Progenitor cell of endocrine pancreas (in vitro differentiated cells): ENCODE measurements around the gene TANC1. TPM values are rescaled to one million over a fixed set of nuclear protein-coding genes. Genes with fewer than 3 reads are reported as not detected.

Source experiments
- DNase-seq: peaks from one replicate; pipeline ENCODE4 v3.0.0; 2021; ENCODE audit warnings: low spot score; ENCODE audit not compliant: unreplicated experiment
- H3K27ac Mint-ChIP-seq: 2 replicates; pipeline ENCODE4 v1.8.0; 2021; ENCODE audit warnings: mild to moderate bottlenecking, moderate library complexity, mixed read lengths
- H3K27me3 Mint-ChIP-seq: 2 replicates; pipeline ENCODE4 v1.8.0; 2021; ENCODE audit warnings: mixed read lengths
- H3K36me3 Mint-ChIP-seq: 2 replicates; pipeline ENCODE4 v1.8.0; 2022; ENCODE audit warnings: mixed read lengths; ENCODE audit not compliant: insufficient read depth
- H3K4me1 Mint-ChIP-seq: 2 replicates; pipeline ENCODE4 v1.8.0; 2021; ENCODE audit warnings: low read depth, mixed read lengths
- H3K4me3 Mint-ChIP-seq: 2 replicates; pipeline ENCODE4 v1.8.0; 2021; ENCODE audit warnings: low read depth, mild to moderate bottlenecking, moderate library complexity, mixed read lengths
- H3K9me3 Mint-ChIP-seq: 2 replicates; pipeline ENCODE4 v1.8.0; 2021; ENCODE audit warnings: low read depth, mixed read lengths
- CTCF ChIP-seq: fragments of 200-600 bp; sonication (generic); IDR thresholded peaks from one replicate; pipeline ENCODE4 v1.5.0; 2021; ENCODE audit warnings: antibody characterized with exemption, mild to moderate bottlenecking; ENCODE audit not compliant: unreplicated experiment
- microRNA-seq: library from miRNA; unstranded; fragments of <30 nt; microRNA quantifications from one replicate; pipeline ENCODE4 v1.1.0, GENCODE V29; 2020; ENCODE audit warnings: borderline number of aligned reads; ENCODE audit not compliant: unreplicated experiment
- total RNA-seq: library from RNA; stranded (reverse); gene quantifications from 2 replicates; pipeline ENCODE4 v1.2.1, GENCODE V29; 2021

Gene TANC1
- total RNA-seq, 1 donor from 2014 or later, result 29.8 TPM

GRCh38 chr2:159275111-159275510, 306.7 kb downstream of the TANC1 start:
- H3K36me3 Mint-ChIP-seq, result peaks cover 18% of the 10 kb centered on the region
- no peaks in the 10 kb centered on the region for H3K27me3 Mint-ChIP-seq
- H3K9me3 Mint-ChIP-seq, result no peaks in the 10 kb centered on the region
- TF ChIP-seq CTCF, result no peak
- peaks cover 12% of the 10 kb centered on the region for H3K4me1 Mint-ChIP-seq
- H3K4me3 Mint-ChIP-seq, result no peak overlapping the region
- no peak for DNase-seq
- no peak overlapping the region for H3K27ac Mint-ChIP-seq

GRCh38 chr2:159279700-159280099, 311.3 kb downstream of the TANC1 start:
- Mint-ChIP-seq H3K36me3 (peaks cover 11% of the 10 kb centered on the region), H3K9me3 (no peaks in the 10 kb centered on the region), H3K27ac (no peak overlapping the region), H3K4me1 (peaks cover 7% of the 10 kb centered on the region), H3K27me3 (no peaks in the 10 kb centered on the region), H3K4me3 (no peak overlapping the region)
- no peak for DNase-seq
- TF ChIP-seq CTCF, result no peak

- Mint-ChIP-seq H3K4me3 (no peak overlapping the region), H3K36me3 (peaks cover 7% of the 10 kb centered on the region), H3K4me1 (peaks cover 18% of the 10 kb centered on the region), H3K27ac (no peak overlapping the region), H3K9me3 (no peaks in the 10 kb centered on the region), H3K27me3 (no peaks in the 10 kb centered on the region)
- TF ChIP-seq CTCF, result no peak
- no peak for DNase-seq
Measured at GRCh38 chr2:159281002-159281401, 312.6 kb downstream of the TANC1 start.

Small RNA genes within 50 kb of the gene (microRNA-seq; reads per million reads assigned to microRNA genes)
- gene MIR6888, result not detected

Other genes starting within 250 kb of the TANC1 start
- not detected in 2 replicates for gene DAPL1, start 173.3 kb upstream of the TANC1 start, total RNA-seq